HG02973 (cell line): ENCODE data around the gene DROSHA.
A peak's percentile ranks its signal among the peaks of the same experiment; 100 is the strongest.
"Not testable (repeated sequence)": the region's sequence is repeated elsewhere in the genome, so short reads cannot be mapped to it uniquely, and the experiment has no call there.

Experiments used
- ATAC-seq: cut with Tn5 transposase; IDR thresholded peaks from one replicate; pipeline ENCODE4 v1.9.1; 2021; ENCODE audit warnings: moderate library complexity; ENCODE audit not compliant: unreplicated experiment

Gene DROSHA

GRCh38 chr5:31531888-31532547 is at the start of gene DROSHA, which contains the start of gene C5orf22:
DROSHA (minus strand) TSS chr5:31532093; CDS start chr5:31529059, 3,034 bp downstream.
C5orf22 (plus strand) TSS chr5:31532301; CDS start chr5:31532393, 92 bp downstream.
- peak; percentile 89 for ATAC-seq

GRCh38 chr5:31579558-31579957 is 47.7 kb upstream of the DROSHA start:
- ATAC-seq = no peak

GRCh38 chr5:31577438-31577837 is 45.5 kb upstream of the DROSHA start:
- no peak for ATAC-seq

- ATAC-seq = no peak
These were observed 42.9 kb upstream of the DROSHA start for GRCh38 chr5:31574772-31575171.

- peak; percentile 89 for ATAC-seq
These were observed 41.7 kb upstream of the DROSHA start for GRCh38 chr5:31573494-31574142.

- ATAC-seq = no peak
These were observed 37.2 kb upstream of the DROSHA start for GRCh38 chr5:31569068-31569467.

- no peak for ATAC-seq
These were observed 36.5 kb upstream of the DROSHA start for GRCh38 chr5:31568302-31568835.

GRCh38 chr5:31566362-31566761 is 34.5 kb upstream of the DROSHA start:
- not testable (repeated sequence) for ATAC-seq

- no peak for ATAC-seq
These were observed 31.3 kb upstream of the DROSHA start for GRCh38 chr5:31563216-31563615.

GRCh38 chr5:31561946-31562345 is 30.1 kb upstream of the DROSHA start:
- ATAC-seq = no peak

- ATAC-seq = no peak
These were observed 28.0 kb upstream of the DROSHA start for GRCh38 chr5:31559942-31560341.

- no peak for ATAC-seq
These were observed 24.6 kb upstream of the DROSHA start for GRCh38 chr5:31556461-31556860.

- ATAC-seq = no peak
These were observed 22.7 kb upstream of the DROSHA start for GRCh38 chr5:31554552-31554951.

GRCh38 chr5:31553863-31554262 is 22.0 kb upstream of the DROSHA start:
- no peak for ATAC-seq

GRCh38 chr5:31551878-31552277 is 20.0 kb upstream of the DROSHA start:
- no peak for ATAC-seq

- not testable (repeated sequence) for ATAC-seq
These were observed 17.2 kb upstream of the DROSHA start for GRCh38 chr5:31549114-31549513.

GRCh38 chr5:31537851-31538250 is 6.0 kb upstream of the DROSHA start:
- ATAC-seq = no peak

GRCh38 chr5:31537349-31537748 is 5.5 kb upstream of the DROSHA start:
- ATAC-seq = no peak

GRCh38 chr5:31536873-31537272 is 5.0 kb upstream of the DROSHA start:
- no peak for ATAC-seq

- ATAC-seq = no peak
These were observed 2.7 kb upstream of the DROSHA start for GRCh38 chr5:31534527-31535046.

- peak; percentile 39 for ATAC-seq
These were observed 378 bp downstream of the DROSHA start for GRCh38 chr5:31531543-31531887.
